Immature natural killer cell (primary cell): Measurements from ENCODE around the gene PSENEN. TPM values are rescaled to one million over a fixed set of nuclear protein-coding genes. Genes with fewer than 3 reads are reported as not detected.
"Not testable (repeated sequence)": the region's sequence is repeated elsewhere in the genome, so short reads cannot be mapped to it uniquely, and the experiment has no call there.

Experiments used
- DNase-seq, 3 donors: peaks; one replicate each; pipeline ENCODE4 v3.0.0; 2022; ENCODE audit warnings: mixed read lengths in 1 of 3
- H3K27ac Mint-ChIP-seq, 6 donors: one replicate each; pipeline ENCODE4 v1.8.0; 2020; ENCODE audit warnings: mixed read lengths in 6 of 6, mild to moderate bottlenecking in 5 of 6, inconsistent platforms in 4 of 6, moderate library complexity in 3 of 6
- H3K27me3 Mint-ChIP-seq, 3 donors: one replicate each; pipeline ENCODE4 v1.8.0; 2020 to 2021; ENCODE audit warnings: low read depth in 3 of 3, mild to moderate bottlenecking in 3 of 3, mixed read lengths in 3 of 3, moderate library complexity in 3 of 3, inconsistent platforms in 1 of 3
- H3K36me3 Mint-ChIP-seq, 3 donors: one replicate each; pipeline ENCODE4 v1.8.0; 2020; ENCODE audit warnings: mixed read lengths in 3 of 3, inconsistent platforms in 2 of 3, mild to moderate bottlenecking in 2 of 3
- H3K4me1 Mint-ChIP-seq, 2 donors: one replicate each; pipeline ENCODE4 v1.8.0; 2020; ENCODE audit warnings: inconsistent platforms in 2 of 2, mild to moderate bottlenecking in 2 of 2, mixed read lengths in 2 of 2, moderate library complexity in 1 of 2
- H3K4me3 Mint-ChIP-seq, 5 donors: one replicate each; pipeline ENCODE4 v1.8.0; 2020; ENCODE audit warnings: mild to moderate bottlenecking in 5 of 5, mixed read lengths in 5 of 5, inconsistent platforms in 3 of 5, moderate library complexity in 3 of 5
- H3K9me3 Mint-ChIP-seq, 6 donors: one replicate each; pipeline ENCODE4 v1.8.0; 2020; ENCODE audit warnings: mild to moderate bottlenecking in 6 of 6, mixed read lengths in 6 of 6, inconsistent platforms in 4 of 6, moderate library complexity in 3 of 6
- polyA plus RNA-seq, 3 donors: library from polyadenylated mRNA; unstranded; fragments of 300-500 nt; fragmentation: Illumina TruSeq; gene quantifications; one replicate each; pipeline ENCODE4 v1.2.3, GENCODE V29; 2021

Gene PSENEN
- polyA plus RNA-seq, 3 donors from 2014 or later: 127 to 149 (median 129) TPM

- H3K36me3 Mint-ChIP-seq: peaks cover 0 to 4% (median 3%) of the 10 kb centered on the region in 3 donors
- H3K9me3 Mint-ChIP-seq: no peaks in the 10 kb centered on the region
- H3K4me3 Mint-ChIP-seq: no peak overlapping the region
- DNase-seq: no peak
- peaks cover 0 to 2% (median 0%) of the 10 kb centered on the region in 3 donors for H3K27me3 Mint-ChIP-seq
- H3K27ac Mint-ChIP-seq: no peak overlapping the region
- H3K4me1 Mint-ChIP-seq: peaks cover 0 to under 1% of the 10 kb centered on the region in 2 donors
Measured at GRCh38 chr19:35768082-35768421, 22.6 kb downstream of the PSENEN start.

DNA sequence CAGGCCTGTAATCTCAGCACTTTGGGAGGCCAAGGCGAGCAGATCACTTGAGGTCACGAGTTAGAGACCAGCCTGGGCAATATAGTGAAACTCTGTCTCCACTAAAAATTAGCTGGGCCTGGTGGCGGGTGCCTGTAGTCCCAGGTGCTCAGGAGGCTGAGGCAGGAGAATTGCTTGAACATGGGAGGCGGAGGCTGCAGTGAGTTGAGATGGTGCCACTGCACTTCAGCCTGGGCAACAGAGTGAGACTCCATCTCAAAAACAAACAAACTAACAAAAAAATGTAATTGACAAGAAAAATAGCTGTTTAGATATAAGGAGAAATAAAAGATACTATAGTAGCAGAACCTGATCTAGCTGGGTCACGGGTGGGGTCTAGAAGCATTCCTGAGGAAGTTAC, 26.9 kb downstream of the PSENEN start:
- peaks cover 14 to 25% of the 10 kb centered on the region in 2 donors for H3K4me1 Mint-ChIP-seq
- H3K36me3 Mint-ChIP-seq, H3K4me3 Mint-ChIP-seq, H3K27ac Mint-ChIP-seq, H3K9me3 Mint-ChIP-seq, H3K27me3 Mint-ChIP-seq, DNase-seq: not testable (repeated sequence)

- Mint-ChIP-seq H3K4me1 (peaks cover 14 to 25% of the 10 kb centered on the region in 2 donors), H3K4me3 (no peak overlapping the region), H3K9me3 (no peaks in the 10 kb centered on the region), H3K27ac (no peak overlapping the region), H3K36me3 (peaks cover 0 to 4% (median 3%) of the 10 kb centered on the region in 3 donors), H3K27me3 (peaks cover 0 to 4% (median 2%) of the 10 kb centered on the region in 3 donors)
- no peak for DNase-seq
Measured at GRCh38 chr19:35773020-35773806, 27.8 kb downstream of the PSENEN start.

DNA sequence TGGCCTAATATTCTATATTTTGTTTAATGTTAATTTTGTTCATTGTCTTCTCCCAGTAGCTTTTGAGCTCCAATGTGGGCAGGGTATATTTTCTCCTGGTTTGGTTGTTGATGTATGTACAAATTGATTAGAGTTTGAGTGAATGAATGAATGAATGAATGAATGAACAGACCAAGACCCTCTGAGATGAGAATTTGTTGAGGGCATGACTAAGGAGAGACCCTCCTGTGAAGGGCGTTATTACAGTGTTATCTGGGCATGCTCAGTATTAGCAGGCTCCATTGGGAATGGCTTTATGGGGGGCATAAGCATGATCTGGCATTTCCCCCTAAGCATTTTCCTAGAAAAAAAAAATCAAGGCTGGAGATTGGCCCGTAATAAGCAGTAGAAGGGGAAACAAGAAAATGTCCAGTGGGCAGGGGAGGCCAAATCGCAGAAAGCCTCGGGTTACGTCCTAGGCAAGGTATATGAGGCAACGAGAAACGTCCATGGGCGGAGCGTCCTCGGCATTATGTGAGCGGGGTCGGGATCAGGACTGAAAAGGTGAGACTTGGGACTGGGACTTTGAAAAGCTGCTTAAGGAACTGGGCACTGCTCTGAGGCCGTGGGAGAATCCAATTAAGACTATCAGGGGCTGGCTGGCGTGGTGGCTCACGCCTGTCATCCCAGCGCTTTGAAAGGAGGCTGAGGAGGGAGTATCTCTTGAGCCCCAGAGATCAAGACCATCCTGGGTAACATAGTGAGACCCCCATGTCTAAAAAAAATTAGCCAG, 29.0 kb downstream of the PSENEN start:
- DNase-seq: no peak
- Mint-ChIP-seq H3K4me1 (peaks cover 14 to 25% of the 10 kb centered on the region in 2 donors), H3K27ac (peak overlapping the region in 4 of 6 donors; percentile 32 to 69 (median 50)), H3K9me3 (no peaks in the 10 kb centered on the region), H3K4me3 (peak overlapping the region; percentile 79 to 89 (median 88)), H3K36me3 (peaks cover 0 to 4% (median 3%) of the 10 kb centered on the region in 3 donors), H3K27me3 (peaks cover 0 to 4% (median 2%) of the 10 kb centered on the region in 3 donors)

DNA sequence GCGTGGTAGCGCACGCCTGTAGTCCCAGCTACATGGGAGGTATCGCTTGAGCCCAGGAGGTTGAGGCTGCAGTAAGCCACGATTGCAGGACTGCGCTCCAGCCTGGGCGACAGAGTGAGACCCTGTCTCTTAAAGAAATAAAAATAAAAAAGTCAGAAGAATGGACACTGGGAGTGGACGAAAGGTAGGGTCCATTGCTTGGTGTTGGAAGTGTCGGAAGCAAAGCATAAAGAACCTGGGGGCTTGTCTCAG, 29.5 kb downstream of the PSENEN start:
- H3K36me3 Mint-ChIP-seq: peaks cover 0 to 4% (median 3%) of the 10 kb centered on the region in 3 donors
- DNase-seq: no peak
- peaks cover 14 to 25% of the 10 kb centered on the region in 2 donors for H3K4me1 Mint-ChIP-seq
- peaks cover 0 to 4% (median 2%) of the 10 kb centered on the region in 3 donors for H3K27me3 Mint-ChIP-seq
- H3K9me3 Mint-ChIP-seq: no peaks in the 10 kb centered on the region
- H3K27ac Mint-ChIP-seq: peak overlapping the region; percentile 32 to 78 (median 54)
- peak overlapping the region; percentile 79 to 89 (median 88) for H3K4me3 Mint-ChIP-seq

DNA sequence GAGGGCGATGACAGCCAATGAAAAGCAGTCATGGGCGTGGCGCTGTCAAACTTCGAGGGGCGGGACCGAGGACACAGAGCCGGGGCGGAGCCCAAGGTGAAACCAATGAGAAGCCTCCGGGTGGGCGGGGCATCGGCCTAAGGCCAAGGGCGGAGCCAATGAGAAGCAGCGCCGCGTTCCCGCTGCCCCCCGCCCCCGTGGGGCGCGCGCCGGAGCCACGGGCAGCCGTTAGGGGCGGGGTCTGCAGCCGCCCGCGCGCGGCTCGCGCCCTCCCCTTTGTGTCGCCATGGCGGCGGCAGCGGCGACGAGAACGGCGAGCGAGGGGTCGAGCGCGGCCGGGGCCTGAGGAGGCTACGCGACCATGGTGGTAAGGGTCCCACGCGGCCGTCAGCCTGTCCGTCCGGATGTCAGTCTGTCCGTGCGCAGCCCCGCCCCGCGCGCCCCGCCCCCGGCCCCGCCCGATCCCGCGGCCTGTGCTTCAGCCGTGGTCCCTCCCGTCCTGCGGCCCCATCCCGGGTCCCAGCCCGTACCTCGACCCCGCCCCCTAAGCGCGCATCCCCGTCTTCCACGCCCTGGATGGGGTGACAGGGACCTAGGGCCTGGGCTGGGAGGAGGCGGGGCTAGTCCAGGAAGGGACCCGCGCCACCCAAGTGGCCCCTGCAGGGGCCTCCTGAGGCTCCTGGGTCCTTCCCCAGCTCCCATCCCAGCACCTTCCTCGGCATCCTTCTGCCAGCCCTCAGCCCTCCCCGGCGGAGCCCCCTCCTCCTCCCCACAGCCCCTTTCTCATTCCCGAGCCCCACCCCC, 30.0 kb downstream of the PSENEN start, which contains the start of gene ARHGAP33:
Gene ARHGAP33, plus strand, starts transcription at position 267 of the 804 bp plus-strand sequence. Its CDS starts 95 bp downstream, at position 362.
- Mint-ChIP-seq H3K27me3 (peaks cover 0 to 4% (median 2%) of the 10 kb centered on the region in 3 donors), H3K36me3 (peaks cover 0 to 4% (median 3%) of the 10 kb centered on the region in 3 donors), H3K4me3 (peak within 1 kb of the TSS; percentile 79 to 89 (median 88)), H3K9me3 (no peaks in the 10 kb centered on the region), H3K27ac (peak within 1 kb of the TSS; percentile 32 to 78 (median 60)), H3K4me1 (peaks cover 14 to 25% of the 10 kb centered on the region in 2 donors)
- DNase-seq: peak; percentile 98 to 99 (median 98)

- Mint-ChIP-seq H3K27ac (peak overlapping the region in 3 of 6 donors; percentile 11 to 64 (median 32)), H3K27me3 (peaks cover 0 to 4% (median 2%) of the 10 kb centered on the region in 3 donors), H3K36me3 (peaks cover 0 to 5% (median 4%) of the 10 kb centered on the region in 3 donors), H3K4me3 (peak overlapping the region; percentile 58 to 89 (median 73)), H3K4me1 (peaks cover 14 to 25% of the 10 kb centered on the region in 2 donors), H3K9me3 (no peaks in the 10 kb centered on the region)
- no peak for DNase-seq
Measured at GRCh38 chr19:35776102-35776788, 30.8 kb downstream of the PSENEN start.

DNA sequence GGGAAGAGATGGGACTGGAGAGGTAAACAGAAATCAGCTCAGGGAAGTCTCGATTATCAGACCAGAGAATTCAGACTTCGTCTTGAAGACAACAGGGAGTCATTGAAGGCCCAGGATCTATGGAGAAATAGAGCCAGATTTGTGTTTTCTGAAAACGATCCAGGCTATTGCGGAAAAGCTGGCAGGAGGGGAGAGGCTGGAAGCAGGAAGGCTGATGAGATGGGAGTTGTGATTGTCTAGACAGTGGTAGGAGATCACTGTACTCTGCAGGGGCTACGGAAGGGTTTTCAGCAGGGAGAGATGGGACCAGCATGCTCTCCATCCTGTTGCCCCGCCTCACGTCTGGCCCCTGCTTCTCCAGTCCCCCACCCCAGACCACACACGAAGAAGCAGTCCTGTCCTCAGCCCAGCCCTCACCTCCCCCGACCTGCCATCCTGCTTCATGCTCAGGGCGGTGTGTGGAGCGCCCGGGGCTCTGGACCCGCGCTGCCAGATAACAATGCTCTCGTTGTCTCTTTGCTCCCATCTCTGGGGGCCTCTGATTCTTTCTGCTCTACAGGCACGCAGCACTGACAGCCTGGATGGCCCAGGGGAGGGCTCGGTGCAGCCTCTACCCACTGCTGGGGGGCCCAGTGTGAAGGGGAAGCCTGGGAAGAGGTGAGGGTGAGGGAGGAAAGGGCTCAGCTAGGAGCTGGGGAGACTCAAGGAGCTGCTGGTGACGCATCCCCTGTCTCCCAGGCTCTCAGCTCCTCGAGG, 31.8 kb downstream of the PSENEN start:
- Mint-ChIP-seq H3K9me3 (no peaks in the 10 kb centered on the region), H3K4me1 (peaks cover 14 to 25% of the 10 kb centered on the region in 2 donors), H3K27me3 (peaks cover 0 to 4% (median 4%) of the 10 kb centered on the region in 3 donors), H3K4me3 (peak overlapping the region; percentile 27 to 89 (median 58)), H3K27ac (peak overlapping the region in 1 of 6 donors; percentile 28), H3K36me3 (peaks cover 0 to 9% (median 4%) of the 10 kb centered on the region in 3 donors)
- DNase-seq: no peak

DNA sequence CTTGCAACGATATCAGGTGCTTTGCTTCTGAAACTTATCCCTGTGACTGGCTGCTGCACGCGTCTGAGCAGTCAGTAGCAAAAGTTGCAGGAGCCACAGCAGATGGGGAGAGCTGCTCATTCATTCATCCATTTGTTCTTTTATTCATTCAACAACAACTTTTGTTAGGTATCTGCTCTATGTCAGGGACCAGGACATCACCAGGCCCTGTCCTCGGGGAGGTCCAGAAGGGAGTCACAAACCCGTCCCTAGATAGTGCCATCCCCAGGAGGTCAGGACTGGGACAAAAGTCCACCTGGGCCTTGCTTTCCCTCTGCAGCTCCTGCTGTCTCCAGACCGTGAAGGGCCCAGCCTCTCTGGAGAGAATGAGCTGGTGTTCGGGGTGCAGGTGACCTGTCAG, 32.5 kb downstream of the PSENEN start:
- Mint-ChIP-seq H3K4me1 (peaks cover 16 to 25% of the 10 kb centered on the region in 2 donors), H3K36me3 (peaks cover 0 to 9% (median 6%) of the 10 kb centered on the region in 3 donors), H3K4me3 (peak overlapping the region in 4 of 5 donors; percentile 13 to 61 (median 27)), H3K9me3 (no peaks in the 10 kb centered on the region), H3K27ac (no peak overlapping the region), H3K27me3 (peaks cover 0 to 4% (median 4%) of the 10 kb centered on the region in 3 donors)
- DNase-seq: no peak

DNA sequence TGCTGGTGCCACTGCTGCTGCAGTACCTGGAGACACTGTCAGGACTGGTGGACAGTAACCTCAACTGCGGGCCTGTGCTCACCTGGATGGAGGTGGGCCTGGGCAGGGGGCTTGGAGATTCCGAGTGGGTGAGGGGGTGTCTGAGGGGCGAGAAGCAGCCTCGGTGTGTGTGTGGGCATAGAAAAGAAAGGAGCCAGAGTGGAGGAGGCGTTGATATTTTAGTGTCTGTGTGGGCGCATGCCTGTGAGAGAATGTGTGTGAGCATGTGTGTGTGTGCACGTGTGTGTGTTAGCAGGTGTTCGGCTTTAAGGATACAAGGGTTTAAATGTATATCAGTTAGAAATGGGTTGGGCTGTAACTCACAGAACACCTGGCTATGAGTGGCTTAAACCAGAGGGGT, 33.6 kb downstream of the PSENEN start:
- no peak for DNase-seq
- no peaks in the 10 kb centered on the region for H3K9me3 Mint-ChIP-seq
- H3K27ac Mint-ChIP-seq: no peak overlapping the region
- peaks cover 0 to 10% (median 9%) of the 10 kb centered on the region in 3 donors for H3K36me3 Mint-ChIP-seq
- peaks cover 0 to 4% (median 4%) of the 10 kb centered on the region in 3 donors for H3K27me3 Mint-ChIP-seq
- peaks cover 23 to 29% of the 10 kb centered on the region in 2 donors for H3K4me1 Mint-ChIP-seq
- H3K4me3 Mint-ChIP-seq: no peak overlapping the region

DNA sequence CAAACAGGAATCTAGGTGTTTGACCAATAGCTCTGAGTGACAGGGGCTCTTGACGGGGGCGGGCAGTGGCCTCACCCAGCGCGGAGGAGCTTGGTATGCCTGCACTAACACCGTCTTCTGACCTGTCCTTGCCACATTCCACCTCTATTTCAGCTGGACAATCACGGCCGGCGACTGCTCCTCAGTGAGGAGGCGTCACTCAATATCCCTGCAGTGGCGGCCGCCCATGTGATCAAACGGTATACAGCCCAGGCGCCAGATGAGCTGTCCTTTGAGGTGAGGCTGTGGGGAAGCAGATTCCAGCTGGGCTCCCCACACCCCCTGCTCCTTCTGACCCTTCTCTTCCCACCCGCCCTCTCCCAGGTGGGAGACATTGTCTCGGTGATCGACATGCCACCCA, 34.6 kb downstream of the PSENEN start:
- peaks cover 0 to 10% (median 9%) of the 10 kb centered on the region in 3 donors for H3K36me3 Mint-ChIP-seq
- DNase-seq: no peak
- no peak overlapping the region for H3K27ac Mint-ChIP-seq
- H3K9me3 Mint-ChIP-seq: no peaks in the 10 kb centered on the region
- peaks cover 0 to 4% (median 0%) of the 10 kb centered on the region in 3 donors for H3K27me3 Mint-ChIP-seq
- H3K4me3 Mint-ChIP-seq: no peak overlapping the region
- peaks cover 13 to 21% of the 10 kb centered on the region in 2 donors for H3K4me1 Mint-ChIP-seq

DNA sequence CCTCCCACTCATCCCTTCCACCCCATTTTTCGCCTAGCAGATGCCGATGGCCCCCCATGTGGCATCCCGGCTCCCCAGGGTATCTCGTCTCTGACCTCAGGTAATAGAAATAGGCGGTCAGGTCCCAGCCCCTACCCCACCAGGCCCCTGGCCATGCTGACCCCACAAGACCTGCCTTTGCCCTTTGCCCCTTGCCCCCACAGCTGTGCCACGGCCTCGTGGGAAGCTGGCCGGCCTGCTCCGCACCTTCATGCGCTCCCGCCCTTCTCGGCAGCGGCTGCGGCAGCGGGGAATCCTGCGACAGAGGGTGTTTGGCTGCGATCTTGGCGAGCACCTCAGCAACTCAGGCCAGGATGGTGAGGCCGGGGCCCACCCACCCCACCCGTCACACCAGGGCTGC, 35.3 kb downstream of the PSENEN start:
- peaks cover 0 to 4% (median 0%) of the 10 kb centered on the region in 3 donors for H3K27me3 Mint-ChIP-seq
- H3K36me3 Mint-ChIP-seq: peaks cover 0 to 10% (median 9%) of the 10 kb centered on the region in 3 donors
- no peak overlapping the region for H3K27ac Mint-ChIP-seq
- no peaks in the 10 kb centered on the region for H3K9me3 Mint-ChIP-seq
- no peak for DNase-seq
- H3K4me1 Mint-ChIP-seq: peaks cover 10 to 19% of the 10 kb centered on the region in 2 donors
- no peak overlapping the region for H3K4me3 Mint-ChIP-seq
